ENCODE measurements around the gene E2F6. TPM values are rescaled to one million over a fixed set of nuclear protein-coding genes. Genes with fewer than 3 reads are reported as not detected.
"Not testable (repeated sequence)": the region's sequence is repeated elsewhere in the genome, so short reads cannot be mapped to it uniquely, and the experiment has no call there.

Gene E2F6
- total RNA-seq, 2 donors from 2014 or later, result 7.2 to 7.9 TPM

DNA sequence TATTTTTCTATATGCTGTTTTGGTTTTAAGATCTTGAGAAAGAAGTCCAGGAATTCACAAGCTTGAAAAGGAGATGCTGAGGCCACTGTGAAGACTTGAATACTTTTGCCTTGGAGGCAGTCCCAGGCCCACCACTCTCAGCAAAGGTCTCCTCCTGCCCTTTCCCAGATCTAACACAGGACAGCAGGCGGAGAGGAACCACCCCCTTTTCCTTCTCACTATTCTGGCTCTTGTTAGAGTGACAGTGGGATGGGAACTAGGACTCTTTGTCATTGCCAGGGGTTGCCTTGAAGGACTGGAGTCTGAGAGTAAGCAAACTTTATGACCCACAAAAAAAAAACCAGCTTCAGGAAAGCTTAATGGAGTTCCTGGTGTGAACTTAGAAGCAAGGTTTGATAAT, 54.7 kb downstream of the E2F6 start:
- ATAC-seq (no peak), DNase-seq (ENCODE audit: low spot score in 2 of 2) (no peak)
- H3K36me3 Mint-ChIP-seq, result no peaks in the 10 kb centered on the region
- H3K27ac Mint-ChIP-seq, result no peak overlapping the region
- no peaks in the 10 kb centered on the region for H3K9me3 Mint-ChIP-seq

DNA sequence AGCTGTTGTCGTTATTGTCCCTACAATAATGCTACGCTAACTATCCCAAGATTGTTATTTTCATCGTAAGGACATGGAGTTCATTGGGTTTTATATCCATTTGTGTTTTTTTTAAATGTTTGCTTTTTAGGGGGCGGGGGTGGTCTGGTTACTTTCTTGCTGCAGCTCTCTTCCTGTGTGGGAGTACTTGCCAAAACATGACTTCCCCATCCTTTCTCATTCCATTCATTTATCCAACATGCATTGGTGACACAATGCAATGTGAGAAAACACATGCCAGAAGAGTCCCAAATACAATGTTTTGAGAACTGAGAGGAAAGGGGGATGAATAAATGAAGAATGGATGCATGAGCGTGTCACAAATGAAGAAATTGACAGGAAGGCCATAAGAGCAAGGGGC, 55.9 kb downstream of the E2F6 start:
- ATAC-seq (no peak), DNase-seq (ENCODE audit: low spot score in 2 of 2) (no peak)
- Mint-ChIP-seq H3K36me3 (no peaks in the 10 kb centered on the region), H3K9me3 (no peaks in the 10 kb centered on the region), H3K27ac (no peak overlapping the region)

DNA sequence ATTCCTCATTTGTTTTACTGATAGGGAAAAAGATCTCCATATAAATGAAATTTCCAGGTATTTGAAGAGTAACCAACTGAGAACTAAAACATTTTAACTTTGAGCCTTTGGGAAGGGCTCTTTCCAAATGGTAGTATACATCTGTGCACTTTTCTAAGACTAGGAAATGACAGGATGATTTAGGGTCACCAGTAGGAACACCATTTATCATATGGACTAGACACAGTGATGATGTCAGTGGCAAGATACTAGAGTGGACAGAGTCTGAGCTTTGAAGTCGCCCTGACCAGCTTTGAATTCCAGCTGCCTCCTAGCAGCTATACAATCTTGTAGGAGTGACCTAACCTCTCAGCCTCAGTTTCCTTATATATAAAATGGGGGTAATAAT, 56.4 kb downstream of the E2F6 start:
- no peak for DNase-seq (ENCODE audit: low spot score in 2 of 2)
- no peak overlapping the region for H3K27ac Mint-ChIP-seq
- ATAC-seq, result no peak
- H3K36me3 Mint-ChIP-seq, result no peaks in the 10 kb centered on the region
- no peaks in the 10 kb centered on the region for H3K9me3 Mint-ChIP-seq

DNA sequence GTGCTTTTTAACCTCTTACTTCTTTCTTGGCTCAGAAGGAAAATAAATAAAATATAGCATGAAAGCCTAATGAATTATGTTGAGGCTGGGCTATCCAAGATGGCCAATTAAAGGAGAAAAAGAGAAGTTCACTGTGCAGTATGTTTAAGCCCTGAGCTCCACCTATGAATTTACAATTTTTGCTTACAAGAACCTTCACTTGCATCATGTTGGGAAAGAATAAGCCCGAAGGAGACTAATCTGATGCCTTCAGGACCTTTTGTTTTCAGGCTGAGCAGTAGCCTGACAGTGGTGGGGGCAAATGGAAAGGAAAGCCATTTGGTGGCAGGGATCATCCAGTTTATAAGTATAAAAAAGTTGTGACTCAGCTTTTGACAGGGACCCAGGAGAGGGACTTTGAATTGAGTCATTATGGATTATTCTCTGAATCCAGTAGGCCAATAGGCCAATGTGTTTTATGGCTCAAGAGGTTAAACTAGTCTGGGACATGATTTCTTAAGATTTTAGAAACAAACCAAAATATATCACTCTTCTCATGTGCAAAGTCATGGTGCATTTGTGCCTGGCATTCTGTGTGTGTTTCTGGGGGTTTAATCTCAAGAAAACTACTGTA, 56.9 kb downstream of the E2F6 start:
- ATAC-seq, result no peak
- H3K9me3 Mint-ChIP-seq, result no peaks in the 10 kb centered on the region
- no peak for DNase-seq (ENCODE audit: low spot score in 2 of 2)

DNA sequence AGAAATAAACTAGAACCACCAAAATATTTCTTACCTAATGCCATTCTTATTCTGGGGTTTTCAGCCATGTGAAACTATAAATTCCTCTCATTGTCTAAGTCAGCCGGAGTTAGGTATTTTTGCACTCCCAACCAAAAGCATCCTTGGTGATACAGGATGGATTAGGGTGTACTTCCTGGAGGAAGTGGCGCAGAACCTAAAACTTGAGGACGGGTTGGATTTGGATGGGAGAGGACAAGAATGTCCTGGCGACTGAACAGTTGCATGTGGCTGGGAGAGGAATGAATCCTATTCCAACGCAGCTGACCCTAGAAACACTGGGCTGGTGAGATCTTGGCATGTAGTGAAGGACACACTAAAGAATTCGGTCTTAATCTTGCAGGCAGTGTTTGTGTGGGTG, 58.5 kb downstream of the E2F6 start:
- ATAC-seq (no peak), DNase-seq (ENCODE audit: low spot score in 2 of 2) (no peak)
- Mint-ChIP-seq H3K27ac (no peak overlapping the region), H3K9me3 (no peaks in the 10 kb centered on the region), H3K36me3 (no peaks in the 10 kb centered on the region)

More for the DNA sequence above, 56.9 kb downstream of the E2F6 start:
- Mint-ChIP-seq H3K27ac (no peak overlapping the region), H3K36me3 (no peaks in the 10 kb centered on the region)

DNA sequence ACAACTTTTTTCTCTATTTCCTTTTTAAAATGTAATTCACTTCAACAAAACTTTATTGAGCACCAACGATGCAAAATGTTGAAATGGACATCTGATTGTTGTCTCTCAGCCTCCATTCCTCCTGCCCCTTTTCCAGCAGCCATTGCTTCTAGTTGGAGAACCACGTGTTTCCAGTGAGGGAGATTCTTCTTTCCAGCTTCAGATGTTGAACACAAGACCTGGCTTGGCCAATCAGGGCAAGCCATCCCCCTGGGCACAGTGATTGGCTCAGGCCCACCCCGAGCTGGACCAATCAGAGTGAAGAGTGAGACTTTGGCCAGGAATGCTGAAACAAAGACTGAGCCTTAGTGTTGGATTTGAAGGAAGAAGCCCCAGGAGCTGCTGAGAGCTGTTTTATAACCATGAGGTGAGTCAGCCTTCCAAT, 59.0 kb downstream of the E2F6 start:
- H3K36me3 Mint-ChIP-seq, result no peaks in the 10 kb centered on the region
- H3K9me3 Mint-ChIP-seq, result no peaks in the 10 kb centered on the region
- ATAC-seq (no peak), DNase-seq (ENCODE audit: low spot score in 2 of 2) (no peak)
- no peak overlapping the region for H3K27ac Mint-ChIP-seq

DNA sequence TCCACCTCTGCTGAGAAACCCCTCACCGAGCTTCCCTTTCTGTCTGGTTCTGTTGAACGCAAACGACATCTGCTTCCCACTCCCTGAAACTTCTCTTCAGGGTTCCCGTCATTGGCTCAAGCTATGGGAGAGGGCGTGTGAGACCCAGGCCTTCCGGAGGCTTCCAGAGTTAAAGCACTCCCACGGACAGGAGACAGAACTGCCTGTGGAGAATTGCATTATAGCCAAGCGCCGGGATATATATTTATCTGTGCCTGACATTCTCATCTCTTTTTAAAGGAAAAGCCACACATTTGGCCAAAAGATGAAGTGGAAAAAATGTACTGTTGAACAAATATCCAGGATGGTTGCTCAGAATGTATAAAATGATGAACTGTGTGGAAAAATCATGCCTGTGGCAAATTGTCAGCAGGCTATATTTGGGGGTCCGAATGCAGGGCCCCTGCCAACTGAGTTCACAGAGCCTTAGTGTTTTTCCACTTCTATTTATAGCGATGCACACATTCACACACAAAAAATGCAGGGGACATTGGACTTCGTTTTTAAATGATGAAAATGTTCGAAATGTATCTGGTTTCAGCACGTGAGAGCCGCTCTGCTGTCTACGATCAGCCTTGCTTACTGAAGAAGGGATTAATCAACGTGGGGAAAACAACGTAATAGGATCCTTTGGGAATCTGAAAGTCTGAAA, 59.5 kb downstream of the E2F6 start:
- no peaks in the 10 kb centered on the region for H3K36me3 Mint-ChIP-seq

DNA sequence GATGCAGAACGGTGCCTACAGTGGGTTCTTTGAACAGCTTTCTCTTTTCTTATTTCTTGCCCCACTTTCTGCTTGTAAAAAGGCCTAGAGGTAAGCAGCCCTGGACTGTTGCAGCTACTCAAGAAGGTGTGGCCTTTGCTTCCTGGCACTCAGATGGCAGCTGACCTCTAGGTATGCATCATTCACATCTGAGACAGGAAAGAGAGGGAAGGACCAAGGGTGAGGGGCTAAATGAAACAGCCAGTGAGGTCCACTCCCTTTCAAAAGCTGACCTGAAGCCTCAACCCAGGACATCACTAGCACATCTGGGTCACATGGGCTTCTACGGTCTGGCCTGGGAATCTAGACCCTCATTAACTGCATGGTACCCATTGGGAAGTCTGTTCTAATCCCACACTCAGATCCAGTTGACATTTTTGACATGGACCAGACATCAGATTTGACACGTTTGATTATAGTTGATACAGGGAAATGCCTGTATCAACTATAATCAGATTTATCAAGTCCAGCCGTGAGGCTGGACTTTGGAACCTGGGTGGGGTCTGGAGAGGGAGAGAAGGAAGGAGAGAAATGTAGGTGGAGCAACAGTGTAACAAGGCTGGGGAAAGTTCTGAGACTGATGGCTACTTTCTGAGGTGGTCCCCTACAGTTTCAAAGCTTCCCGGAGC, 60.2 kb downstream of the E2F6 start:
- H3K9me3 Mint-ChIP-seq, result no peaks in the 10 kb centered on the region

More for the DNA sequence above, 59.5 kb downstream of the E2F6 start:
- ATAC-seq (no peak), DNase-seq (ENCODE audit: low spot score in 2 of 2) (no peak)
- Mint-ChIP-seq H3K27ac (no peak overlapping the region), H3K9me3 (no peaks in the 10 kb centered on the region)

DNA sequence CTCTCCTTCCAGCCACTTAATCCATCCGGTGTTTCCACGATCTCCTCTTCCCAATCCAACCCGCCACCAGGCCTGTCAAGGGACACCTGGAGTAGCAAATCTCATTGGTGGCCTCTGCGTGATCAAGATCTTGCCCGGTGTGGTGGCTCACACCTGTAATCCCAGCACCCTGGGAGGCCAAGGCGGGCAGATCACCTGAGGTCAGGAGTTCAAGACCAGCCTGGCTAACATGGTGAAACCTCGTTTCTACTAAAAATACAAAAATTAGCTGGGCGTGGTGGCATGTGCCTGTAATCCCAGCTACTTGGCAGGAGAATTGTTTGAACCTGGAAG, 60.9 kb downstream of the E2F6 start:
- not testable (repeated sequence) for H3K9me3 Mint-ChIP-seq, H3K36me3 Mint-ChIP-seq, ATAC-seq

More for the DNA sequence above, 60.2 kb downstream of the E2F6 start:
- Mint-ChIP-seq H3K27ac (no peak overlapping the region), H3K36me3 (no peaks in the 10 kb centered on the region)
- DNase-seq (ENCODE audit: low spot score in 2 of 2) (no peak), ATAC-seq (no peak)

DNA sequence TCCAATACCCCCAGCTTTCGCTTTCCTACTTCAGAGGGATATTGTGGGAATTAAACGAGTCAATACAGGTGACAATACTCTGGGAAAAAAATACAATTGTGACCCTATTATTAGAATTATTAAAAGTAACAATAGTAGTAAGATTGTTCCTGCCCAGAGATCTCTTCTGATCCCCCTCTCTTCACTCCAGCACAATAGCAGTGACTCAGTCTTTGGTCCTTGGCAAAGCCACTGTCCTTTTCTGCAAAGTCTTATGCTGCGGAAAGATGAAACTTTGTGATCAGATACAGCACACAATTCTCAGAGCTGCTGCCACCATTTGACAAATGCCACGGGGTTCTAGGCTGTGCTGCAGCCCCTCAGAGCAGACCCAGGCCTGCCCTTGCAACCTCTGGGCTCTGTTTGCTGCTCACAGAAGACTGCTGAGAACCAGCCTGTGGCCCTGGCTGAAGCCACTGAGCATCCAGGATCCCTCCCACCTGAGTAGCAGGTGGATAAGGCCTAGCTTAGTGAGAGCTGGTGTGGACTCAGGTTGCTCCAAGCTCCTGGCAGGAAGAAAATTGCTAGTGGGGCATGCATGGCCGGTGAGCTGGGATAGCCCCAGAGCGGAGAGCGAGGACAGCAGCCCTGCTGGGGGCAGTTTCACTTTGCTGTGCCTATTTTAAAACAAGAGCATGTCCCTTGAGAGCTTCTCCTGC, 61.4 kb downstream of the E2F6 start:
- no peaks in the 10 kb centered on the region for H3K36me3 Mint-ChIP-seq
- peak overlapping the region in 1 of 2 donors; percentile 53 for H3K27ac Mint-ChIP-seq
- H3K9me3 Mint-ChIP-seq, result no peaks in the 10 kb centered on the region
- no peak for ATAC-seq
- no peak for DNase-seq (ENCODE audit: low spot score in 2 of 2)

More for the DNA sequence above, 60.9 kb downstream of the E2F6 start:
- not testable (repeated sequence) for DNase-seq (ENCODE audit: low spot score in 2 of 2); H3K27ac Mint-ChIP-seq

DNA sequence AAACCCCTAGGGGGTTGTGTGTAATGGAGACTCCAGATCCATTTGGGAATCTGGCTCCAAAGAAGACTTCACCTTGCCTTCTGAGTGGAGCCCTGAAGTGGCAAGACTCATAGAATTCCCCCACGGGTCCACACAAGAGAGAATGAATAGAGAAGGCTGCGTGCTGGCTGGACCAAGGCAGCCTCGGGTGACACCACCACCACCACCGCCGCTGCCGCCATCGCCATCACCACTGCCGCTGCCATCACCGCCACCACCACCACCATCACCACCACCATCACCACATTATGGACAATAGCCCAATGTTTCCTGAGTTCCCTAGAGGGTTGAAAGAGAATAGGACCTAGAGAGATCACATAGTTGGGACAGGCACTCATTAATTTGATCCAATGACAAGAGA, 63.5 kb downstream of the E2F6 start:
- ATAC-seq (no peak), DNase-seq (ENCODE audit: low spot score in 2 of 2) (no peak)
- H3K9me3 Mint-ChIP-seq, result no peaks in the 10 kb centered on the region
- H3K36me3 Mint-ChIP-seq, result no peaks in the 10 kb centered on the region
- H3K27ac Mint-ChIP-seq, result no peak overlapping the region

DNA sequence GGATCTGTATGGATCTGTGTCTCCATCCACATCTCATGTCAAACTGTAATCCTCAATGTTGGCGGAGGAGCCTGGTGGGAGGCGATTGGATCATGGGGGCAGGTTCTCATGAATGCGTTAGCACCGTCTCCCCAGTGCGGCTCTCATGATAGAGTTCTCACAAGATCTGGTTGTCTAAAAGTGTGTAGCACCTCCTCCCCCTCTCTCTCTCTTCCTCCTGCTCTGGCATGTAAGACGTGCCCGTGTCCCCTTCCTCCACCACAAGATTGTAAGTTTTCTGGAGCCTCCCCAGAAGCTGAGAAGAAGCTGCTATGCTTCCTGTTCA, 66.6 kb downstream of the E2F6 start:
- DNase-seq (ENCODE audit: low spot score in 2 of 2) (no peak), ATAC-seq (no peak)
- H3K36me3 Mint-ChIP-seq, result no peaks in the 10 kb centered on the region
- H3K27ac Mint-ChIP-seq, result no peak overlapping the region
- no peaks in the 10 kb centered on the region for H3K9me3 Mint-ChIP-seq

DNA sequence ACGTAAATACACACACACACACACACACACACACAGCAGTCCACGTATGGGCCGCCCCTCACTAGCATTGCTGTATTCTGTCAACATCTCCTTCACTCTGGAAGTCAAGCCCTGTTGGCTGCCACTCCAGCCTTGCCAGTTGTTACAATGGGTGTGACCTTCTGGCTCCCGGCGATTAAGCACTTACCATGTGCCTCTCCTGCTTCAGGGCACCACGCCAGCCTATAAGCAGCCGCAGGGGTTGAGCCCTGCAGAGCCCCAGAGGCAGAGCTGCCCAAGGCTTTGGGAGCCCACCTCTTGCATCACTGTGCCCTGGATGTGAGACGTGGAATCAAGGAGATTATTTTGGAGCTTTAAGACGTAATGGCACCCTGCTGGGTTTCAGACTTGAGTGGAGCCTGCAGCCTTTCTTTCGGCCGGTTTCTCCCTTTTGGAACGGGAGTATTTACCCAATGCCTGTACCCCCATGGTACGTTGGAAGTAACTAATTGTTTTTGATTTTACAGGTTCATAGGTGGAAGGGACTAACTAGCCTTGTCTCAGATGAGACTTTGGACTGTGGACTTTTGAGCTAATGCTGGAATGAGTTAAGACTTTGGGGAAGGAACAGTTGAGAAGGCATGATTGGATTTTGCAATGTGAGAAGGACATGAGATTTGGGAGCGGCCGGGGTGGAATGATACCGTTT, 67.1 kb downstream of the E2F6 start:
- no peak for ATAC-seq
- Mint-ChIP-seq H3K27ac (peak overlapping the region in 1 of 2 donors; percentile 11), H3K36me3 (no peaks in the 10 kb centered on the region), H3K9me3 (no peaks in the 10 kb centered on the region)
- DNase-seq (ENCODE audit: low spot score in 2 of 2), result no peak

DNA sequence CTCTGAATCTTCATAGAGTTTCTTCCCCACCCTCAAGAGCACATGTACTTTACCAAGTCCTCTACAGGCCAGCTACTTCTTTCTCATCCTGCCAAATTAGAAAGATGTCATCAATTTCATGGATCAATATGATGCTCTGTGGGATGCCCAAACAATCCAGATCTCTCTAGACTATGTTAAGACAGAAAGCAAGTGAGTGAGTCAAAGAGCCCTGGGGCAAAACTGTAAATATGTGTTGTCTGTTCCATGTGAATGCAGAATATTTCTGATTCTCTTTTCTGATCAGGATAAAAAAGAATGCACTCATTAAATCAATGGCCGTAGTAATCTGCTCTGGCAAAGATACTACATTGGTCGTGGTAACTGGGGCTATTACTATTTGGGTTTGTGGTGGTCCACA, 68.4 kb downstream of the E2F6 start:
- DNase-seq (ENCODE audit: low spot score in 2 of 2), result no peak

DNA sequence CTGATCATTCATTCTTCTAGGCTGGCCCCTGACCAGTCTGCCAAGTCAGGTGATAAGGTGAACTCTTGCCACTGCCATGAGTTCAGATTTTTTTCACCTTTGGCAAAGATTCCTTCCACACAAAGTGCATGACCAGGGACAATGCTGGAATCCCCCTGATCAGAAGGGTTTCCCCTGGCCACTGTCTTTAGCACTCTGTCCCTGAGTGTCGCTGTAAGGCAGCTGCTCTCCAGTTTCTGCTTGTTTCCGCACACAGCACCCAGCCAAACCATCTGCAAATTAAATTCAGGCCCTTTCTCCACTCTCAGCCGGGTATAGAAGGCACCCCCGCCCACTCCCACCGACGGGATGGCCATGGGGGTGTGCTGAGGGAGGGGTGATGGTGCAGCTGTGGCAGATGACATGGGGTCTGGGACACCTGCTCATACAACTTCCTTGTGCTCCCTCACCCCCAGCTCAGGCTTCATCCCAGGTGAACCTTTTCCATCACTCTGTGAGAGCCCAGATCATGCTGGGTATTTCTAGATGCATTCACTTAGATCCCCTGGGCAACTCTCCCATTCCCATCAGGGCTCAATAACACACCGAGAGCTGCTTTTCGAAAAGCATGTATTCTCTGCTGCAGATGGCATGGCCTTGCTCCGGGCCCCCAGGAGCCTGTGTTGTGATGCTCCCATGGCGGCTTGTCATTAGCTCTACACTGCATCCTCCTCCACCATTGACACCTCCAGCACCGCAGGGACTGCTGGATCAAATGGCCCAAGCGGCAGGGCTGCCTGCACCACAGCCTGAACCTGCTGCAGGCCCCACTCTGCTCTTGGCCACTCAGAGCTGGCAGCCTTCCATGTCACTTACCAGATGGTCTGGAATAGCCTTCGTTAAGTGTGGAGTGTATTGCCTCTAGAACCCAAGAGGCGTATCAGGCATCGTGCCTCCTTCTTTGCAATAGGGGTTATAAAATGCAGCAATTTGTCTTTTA, 69.2 kb downstream of the E2F6 start:
- H3K36me3 Mint-ChIP-seq, result no peaks in the 10 kb centered on the region
- DNase-seq (ENCODE audit: low spot score in 2 of 2), result peak in 1 of 2 donors; percentile 13
- ATAC-seq, result no peak
- H3K9me3 Mint-ChIP-seq, result no peaks in the 10 kb centered on the region
- peak overlapping the region in 1 of 2 donors; percentile 81 for H3K27ac Mint-ChIP-seq

More for the DNA sequence above, 68.4 kb downstream of the E2F6 start:
- Mint-ChIP-seq H3K36me3 (no peaks in the 10 kb centered on the region), H3K27ac (no peak overlapping the region), H3K9me3 (no peaks in the 10 kb centered on the region)
- no peak for ATAC-seq

DNA sequence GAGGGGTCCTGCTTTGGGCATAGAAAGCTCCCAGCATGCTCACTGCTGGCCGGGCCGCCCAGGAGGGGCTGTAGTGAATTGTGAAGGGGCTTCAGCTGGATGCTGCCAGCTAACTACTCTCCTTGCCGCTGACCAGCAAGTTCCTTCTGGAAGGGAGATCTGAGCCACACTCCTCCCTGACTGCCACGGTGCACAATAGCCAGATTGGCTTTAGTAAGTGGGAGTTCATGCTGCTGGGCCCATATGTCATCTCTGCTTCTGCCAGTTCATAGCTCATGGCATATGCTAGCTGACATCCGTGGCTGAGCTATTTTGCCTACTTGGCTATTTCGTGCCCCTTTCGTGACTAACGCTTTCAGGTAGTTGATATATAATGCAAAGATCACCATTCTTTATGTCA, 69.9 kb downstream of the E2F6 start:
- DNase-seq (ENCODE audit: low spot score in 2 of 2) (peak in 1 of 2 donors; percentile 6), ATAC-seq (no peak)
- Mint-ChIP-seq H3K9me3 (no peaks in the 10 kb centered on the region), H3K36me3 (no peaks in the 10 kb centered on the region), H3K27ac (no peak overlapping the region)

Measured in activated naive CD4-positive, alpha-beta T cell treated with anti-CD3 and anti-CD28 coated beads, Interleukin-2, amount 50 U/mL, for 72 hours (primary cell).